ENCODE data around the gene PRR4. TPM values are rescaled to one million over a fixed set of nuclear protein-coding genes. Genes with fewer than 3 reads are reported as not detected.

PRR4 gene
- total RNA-seq, 1 donor from 2014 or later: 0.64 TPM

GRCh38 chr12:10801741-10802140 lies 47.5 kb downstream of the PRR4 start:
- no peak for ATAC-seq

Other genes with a start within 250 kb of the PRR4 start
- 16.7 TPM for gene MAGOHB, start 235.9 kb downstream of the PRR4 start, total RNA-seq
- gene STYK1, start 175.4 kb downstream of the PRR4 start, total RNA-seq: 5.7 TPM
- gene YBX3, start 126.2 kb downstream of the PRR4 start, total RNA-seq: 394 TPM
- not detected for gene TAS2R7, start 46.8 kb downstream of the PRR4 start, total RNA-seq
- gene TAS2R8, start 42.2 kb downstream of the PRR4 start, total RNA-seq: not detected
- not detected for gene TAS2R9, start 39.3 kb downstream of the PRR4 start, total RNA-seq
- gene TAS2R10, start 23.1 kb downstream of the PRR4 start, total RNA-seq: 0.16 TPM
- 7.5 TPM for gene PRH1, start 34.8 kb upstream of the PRR4 start, total RNA-seq
- 0.44 TPM for gene TAS2R13, start 60.1 kb upstream of the PRR4 start, total RNA-seq
- not detected for gene PRH2, start 79.8 kb upstream of the PRR4 start, total RNA-seq
- gene TAS2R14, start 89.8 kb upstream of the PRR4 start, total RNA-seq: 0.80 TPM
- 0.68 TPM for gene TAS2R50, start 137.4 kb upstream of the PRR4 start, total RNA-seq
- gene TAS2R20, start 148.8 kb upstream of the PRR4 start, total RNA-seq: 0.96 TPM
- 1.2 TPM for gene TAS2R19, start 173.1 kb upstream of the PRR4 start, total RNA-seq
- 0.92 TPM for gene TAS2R31, start 181.9 kb upstream of the PRR4 start, total RNA-seq
- 0.40 TPM for gene TAS2R46, start 212.8 kb upstream of the PRR4 start, total RNA-seq
- gene TAS2R43, start 242.8 kb upstream of the PRR4 start, total RNA-seq: 0.84 TPM

Measured in esophagus mucosa (tissue), 1 donor.